ENCODE data around the gene VWC2. TPM values are rescaled to one million over a fixed set of nuclear protein-coding genes. Genes with fewer than 3 reads are reported as not detected.

Gene VWC2
- total and polyA plus RNA-seq, 2 of the 4 experiments (the other 2 are of a cell fraction) = not detected

DNA sequence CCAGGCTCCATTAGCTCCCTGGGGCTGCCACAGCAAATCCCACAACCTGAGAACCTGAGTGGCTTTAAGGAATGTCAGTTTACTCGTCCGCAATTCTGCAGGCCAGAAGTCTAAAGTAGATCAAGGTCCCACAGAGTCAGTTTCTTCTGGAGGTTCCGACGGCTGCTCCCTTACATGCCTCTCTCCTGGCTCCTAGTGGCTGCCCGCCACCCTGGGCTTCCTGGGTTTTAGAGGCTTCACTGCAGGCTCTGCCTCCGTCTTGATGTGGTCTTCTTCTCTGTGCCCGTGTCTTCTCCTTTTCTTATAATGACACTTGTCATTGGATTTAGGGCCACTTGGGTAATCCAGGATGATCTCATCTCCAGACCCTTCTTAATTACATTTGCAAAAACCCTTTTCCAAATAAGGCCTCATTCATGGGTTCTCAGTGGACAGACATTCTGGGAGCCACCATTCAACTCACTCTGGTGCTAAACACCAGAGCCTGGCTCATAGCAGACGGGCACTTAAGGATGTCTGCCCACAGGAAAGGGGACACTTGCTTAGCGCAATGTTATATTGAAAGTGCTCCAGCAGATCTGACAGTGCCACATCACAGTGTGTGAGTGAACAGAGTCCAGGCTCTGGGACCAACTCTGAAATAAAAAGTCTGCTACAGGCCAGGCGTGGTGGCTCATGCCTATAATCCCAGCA lies 77.6 kb downstream of the VWC2 start:
- Histone ChIP-seq H3K79me1 (ENCODE audit: low read depth in 1 of 2, low read length in 2 of 2) (no peaks in the 10 kb centered on the region), H4K20me1 (ENCODE audit: insufficient read depth, low read length) (no peaks in the 10 kb centered on the region), H3K4ac (ENCODE audit: low read depth, low read length) (no peak overlapping the region), H3K9ac (ENCODE audit: low read depth, low read length) (no peak overlapping the region), H4K91ac (ENCODE audit: insufficient read depth, low read depth, low read length) (no peak overlapping the region), H2BK15ac (ENCODE audit: low read depth, low read length) (no peak overlapping the region), H3K4me3 (ENCODE audit: insufficient read depth, low read depth, low read length) (no peak overlapping the region), H3K14ac (replicated peaks; ENCODE audit: low read depth, low read length) (no peak overlapping the region), H2AFZ (replicated peaks; ENCODE audit: low read length, poor library complexity) (no peak overlapping the region), H2BK120ac (ENCODE audit: low read depth, low read length) (no peak overlapping the region), H3K27me3 (ENCODE audit: control insufficient read depth, insufficient read depth, low read length) (no peaks in the 10 kb centered on the region), H3K9me3 (ENCODE audit: control insufficient read depth, insufficient read depth, low read length) (peaks cover 23% of the 10 kb centered on the region; the same call in 1 of the 2 replicates), H3K4me2 (ENCODE audit: low read depth, low read length) (no peak overlapping the region), H2BK20ac (ENCODE audit: low read depth, low read length) (no peak overlapping the region), H3K56ac (ENCODE audit: extremely low read depth, insufficient read depth, low read length) (no peak overlapping the region), H2AK9ac (replicated peaks; ENCODE audit: low read depth, low read length, poor library complexity) (no peak overlapping the region), H3K27ac (ENCODE audit: insufficient read depth, low read length) (no peak overlapping the region), H2BK5ac (ENCODE audit: low read depth, low read length, poor library complexity, severe bottlenecking) (no peak overlapping the region), H4K8ac (ENCODE audit: low read depth in 2 of 2, low read length in 2 of 2) (no peak overlapping the region), H2AK5ac (ENCODE audit: low read depth, low read length) (no peak overlapping the region), H3K36me3 (ENCODE audit: control insufficient read depth, insufficient read depth, low read length) (no peaks in the 10 kb centered on the region), H3K18ac (ENCODE audit: low read depth, low read length) (no peak overlapping the region), H4K5ac (ENCODE audit: low read depth, low read length) (no peak overlapping the region), H3K9me1 (ENCODE audit: insufficient read depth, low read length) (no peaks in the 10 kb centered on the region), H3K4me1 (ENCODE audit: control insufficient read depth, insufficient read depth, low read length) (no peaks in the 10 kb centered on the region), H3K23ac (ENCODE audit: low read depth, low read length) (no peak overlapping the region)
- intact Hi-C loops (cut with micrococcal nuclease) = no loop called here
- TF ChIP-seq, protein P1, sequence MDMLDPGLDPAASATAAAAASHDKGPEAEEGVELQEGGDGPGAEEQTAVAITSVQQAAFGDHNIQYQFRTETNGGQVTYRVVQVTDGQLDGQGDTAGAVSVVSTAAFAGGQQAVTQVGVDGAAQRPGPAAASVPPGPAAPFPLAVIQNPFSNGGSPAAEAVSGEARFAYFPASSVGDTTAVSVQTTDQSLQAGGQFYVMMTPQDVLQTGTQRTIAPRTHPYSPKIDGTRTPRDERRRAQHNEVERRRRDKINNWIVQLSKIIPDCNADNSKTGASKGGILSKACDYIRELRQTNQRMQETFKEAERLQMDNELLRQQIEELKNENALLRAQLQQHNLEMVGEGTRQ (IDR thresholded peaks at IDR 0.05; ENCODE audit: low read depth, low read length) = no peak
- no peak for TF ChIP-seq FOS (IDR thresholded peaks at IDR 0.05; ENCODE audit: low read depth, low read length)
- no peak for TF ChIP-seq CHD1 (IDR thresholded peaks at IDR 0.05; ENCODE audit: low read depth, low read length)
- TF ChIP-seq CEBPB (IDR thresholded peaks at IDR 0.05; ENCODE audit: low read depth, low read length) = no peak
- TF ChIP-seq, protein P2, sequence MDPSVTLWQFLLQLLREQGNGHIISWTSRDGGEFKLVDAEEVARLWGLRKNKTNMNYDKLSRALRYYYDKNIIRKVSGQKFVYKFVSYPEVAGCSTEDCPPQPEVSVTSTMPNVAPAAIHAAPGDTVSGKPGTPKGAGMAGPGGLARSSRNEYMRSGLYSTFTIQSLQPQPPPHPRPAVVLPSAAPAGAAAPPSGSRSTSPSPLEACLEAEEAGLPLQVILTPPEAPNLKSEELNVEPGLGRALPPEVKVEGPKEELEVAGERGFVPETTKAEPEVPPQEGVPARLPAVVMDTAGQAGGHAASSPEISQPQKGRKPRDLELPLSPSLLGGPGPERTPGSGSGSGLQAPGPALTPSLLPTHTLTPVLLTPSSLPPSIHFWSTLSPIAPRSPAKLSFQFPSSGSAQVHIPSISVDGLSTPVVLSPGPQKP (IDR thresholded peaks at IDR 0.05; ENCODE audit: borderline replicate concordance, low read depth, low read length) = no peak
- TF ChIP-seq MAFK (IDR thresholded peaks at IDR 0.05; ENCODE audit: low read depth, low read length) = no peak
- TF ChIP-seq, protein P3, sequence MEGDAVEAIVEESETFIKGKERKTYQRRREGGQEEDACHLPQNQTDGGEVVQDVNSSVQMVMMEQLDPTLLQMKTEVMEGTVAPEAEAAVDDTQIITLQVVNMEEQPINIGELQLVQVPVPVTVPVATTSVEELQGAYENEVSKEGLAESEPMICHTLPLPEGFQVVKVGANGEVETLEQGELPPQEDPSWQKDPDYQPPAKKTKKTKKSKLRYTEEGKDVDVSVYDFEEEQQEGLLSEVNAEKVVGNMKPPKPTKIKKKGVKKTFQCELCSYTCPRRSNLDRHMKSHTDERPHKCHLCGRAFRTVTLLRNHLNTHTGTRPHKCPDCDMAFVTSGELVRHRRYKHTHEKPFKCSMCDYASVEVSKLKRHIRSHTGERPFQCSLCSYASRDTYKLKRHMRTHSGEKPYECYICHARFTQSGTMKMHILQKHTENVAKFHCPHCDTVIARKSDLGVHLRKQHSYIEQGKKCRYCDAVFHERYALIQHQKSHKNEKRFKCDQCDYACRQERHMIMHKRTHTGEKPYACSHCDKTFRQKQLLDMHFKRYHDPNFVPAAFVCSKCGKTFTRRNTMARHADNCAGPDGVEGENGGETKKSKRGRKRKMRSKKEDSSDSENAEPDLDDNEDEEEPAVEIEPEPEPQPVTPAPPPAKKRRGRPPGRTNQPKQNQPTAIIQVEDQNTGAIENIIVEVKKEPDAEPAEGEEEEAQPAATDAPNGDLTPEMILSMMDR (conservative IDR thresholded peaks at IDR 0.05; ENCODE audit: low read depth, low read length) = no peak
- TF ChIP-seq RCOR1 (IDR thresholded peaks at IDR 0.05; ENCODE audit: insufficient replicate concordance, low read length) = no peak
- TF ChIP-seq MXI1 (IDR thresholded peaks at IDR 0.05; ENCODE audit: borderline replicate concordance, low read depth, low read length) = no peak
- TF ChIP-seq RFX5 (IDR thresholded peaks at IDR 0.05; ENCODE audit: low read depth, low read length) = no peak
- no peak for TF ChIP-seq BHLHE40 (IDR thresholded peaks at IDR 0.05; ENCODE audit: low read depth, low read length)
- no peak for TF ChIP-seq NFE2L2 (IDR thresholded peaks at IDR 0.05; ENCODE audit: low read depth, low read length)
- TF ChIP-seq MAZ (IDR thresholded peaks at IDR 0.05; ENCODE audit: borderline replicate concordance, low read depth, low read length) = no peak
- DNase-seq (no peak), ATAC-seq (ENCODE audit: low read depth) (no peak)
- POLR2A ChIA-PET (ENCODE audit: unreplicated experiment) = no interaction called here
- dilution Hi-C loops (cut with HindIII; ENCODE audit: low sequenced_read_pairs, unreplicated experiment) = no loop called here
- no TSS peak for BruUV-seq (replicated peaks)
- 64% methylated on average over 8 of the region's 10 CpGs; no CpG with 5 or more reads in 1 of the 2 experiments for WGBS, 2 experiments (ENCODE audit: extremely low coverage in 2 of 2, insufficient read length in 1 of 2)
- CTCF ChIA-PET = no interaction called here
- in situ Hi-C loops (cut with MboI; ENCODE audit: low sequenced_read_pairs) = no loop called here

All from IMR-90 (cell line).